Mononuclear cell (primary cell): ENCODE data around the gene GPC5. TPM values are rescaled to one million over a fixed set of nuclear protein-coding genes. Genes with fewer than 3 reads are reported as not detected.

Experiments used
- H3K27me3 ChIP-seq: 2 replicates; pipeline ENCODE4 v1.6.0; 2011; ENCODE audit warnings: low read length, control low read depth; ENCODE audit not compliant: insufficient read depth
- H3K4me1 ChIP-seq: 2 replicates; pipeline ENCODE4 v1.5.1; 2011; ENCODE audit warnings: mild to moderate bottlenecking, low read length, control low read depth; ENCODE audit not compliant: insufficient read depth
- H3K4me3 ChIP-seq: 2 replicates; pipeline ENCODE4 v1.5.1; 2011; ENCODE audit warnings: mild to moderate bottlenecking, low read length, moderate library complexity
- H3K9me3 ChIP-seq: 2 replicates; pipeline ENCODE4 v1.5.1; 2011; ENCODE audit warnings: low read depth, mild to moderate bottlenecking, control low read depth, low read length
- total RNA-seq: library from RNA; depleted of rRNA; stranded (reverse); fragments of >200 nt; gene quantifications from one replicate; pipeline ENCODE4 v1.2.3, GENCODE V29; 2012

The GPC5 gene
- total RNA-seq, 1 donor = 0.21 TPM

GRCh38 chr13:92575777-92576176 is 1177.4 kb downstream of the GPC5 start:
- Histone ChIP-seq H3K4me1 (no peaks in the 10 kb centered on the region), H3K9me3 (peaks cover 5% of the 10 kb centered on the region), H3K27me3 (no peaks in the 10 kb centered on the region), H3K4me3 (no peak overlapping the region)

GRCh38 chr13:92578358-92578757 is 1179.9 kb downstream of the GPC5 start:
- Histone ChIP-seq H3K4me3 (no peak overlapping the region), H3K27me3 (no peaks in the 10 kb centered on the region), H3K9me3 (peaks cover 11% of the 10 kb centered on the region), H3K4me1 (no peaks in the 10 kb centered on the region)

GRCh38 chr13:92589955-92590354 is 1191.5 kb downstream of the GPC5 start:
- Histone ChIP-seq H3K9me3 (no peaks in the 10 kb centered on the region), H3K27me3 (no peaks in the 10 kb centered on the region), H3K4me1 (no peaks in the 10 kb centered on the region), H3K4me3 (no peak overlapping the region)

- Histone ChIP-seq H3K9me3 (no peaks in the 10 kb centered on the region), H3K4me1 (no peaks in the 10 kb centered on the region), H3K27me3 (no peaks in the 10 kb centered on the region), H3K4me3 (no peak overlapping the region)
These were observed 1192.1 kb downstream of the GPC5 start for GRCh38 chr13:92590503-92590908.

GRCh38 chr13:92591117-92591516 is 1192.7 kb downstream of the GPC5 start:
- Histone ChIP-seq H3K4me3 (no peak overlapping the region), H3K4me1 (no peaks in the 10 kb centered on the region), H3K27me3 (no peaks in the 10 kb centered on the region), H3K9me3 (no peaks in the 10 kb centered on the region)

- no peaks in the 10 kb centered on the region for H3K9me3 ChIP-seq
- H3K4me3 ChIP-seq = no peak overlapping the region
- H3K27me3 ChIP-seq = no peaks in the 10 kb centered on the region
- no peaks in the 10 kb centered on the region for H3K4me1 ChIP-seq
These were observed 1194.3 kb downstream of the GPC5 start for GRCh38 chr13:92592757-92593156.

- H3K4me3 ChIP-seq = no peak overlapping the region
- peaks cover 5% of the 10 kb centered on the region for H3K9me3 ChIP-seq
- no peaks in the 10 kb centered on the region for H3K27me3 ChIP-seq
- H3K4me1 ChIP-seq = no peaks in the 10 kb centered on the region
These were observed 1204.1 kb downstream of the GPC5 start for GRCh38 chr13:92602560-92602959.

- H3K4me1 ChIP-seq = no peaks in the 10 kb centered on the region
- H3K4me3 ChIP-seq = no peak overlapping the region
- H3K9me3 ChIP-seq = no peaks in the 10 kb centered on the region
- H3K27me3 ChIP-seq = no peaks in the 10 kb centered on the region
These were observed 1211.0 kb downstream of the GPC5 start for GRCh38 chr13:92609376-92609775.

GRCh38 chr13:92612892-92613291 is 1214.5 kb downstream of the GPC5 start:
- H3K4me1 ChIP-seq = no peaks in the 10 kb centered on the region
- no peaks in the 10 kb centered on the region for H3K9me3 ChIP-seq
- H3K4me3 ChIP-seq = no peak overlapping the region
- no peaks in the 10 kb centered on the region for H3K27me3 ChIP-seq

- Histone ChIP-seq H3K9me3 (no peaks in the 10 kb centered on the region), H3K4me3 (no peak overlapping the region), H3K4me1 (no peaks in the 10 kb centered on the region), H3K27me3 (no peaks in the 10 kb centered on the region)
These were observed 1215.5 kb downstream of the GPC5 start for GRCh38 chr13:92613921-92614320.

GRCh38 chr13:92621985-92622384 is 1223.6 kb downstream of the GPC5 start:
- Histone ChIP-seq H3K27me3 (no peaks in the 10 kb centered on the region), H3K9me3 (no peaks in the 10 kb centered on the region), H3K4me3 (no peak overlapping the region), H3K4me1 (no peaks in the 10 kb centered on the region)

- H3K4me1 ChIP-seq = no peaks in the 10 kb centered on the region
- no peak overlapping the region for H3K4me3 ChIP-seq
- no peaks in the 10 kb centered on the region for H3K27me3 ChIP-seq
- H3K9me3 ChIP-seq = no peaks in the 10 kb centered on the region
These were observed 1224.5 kb downstream of the GPC5 start for GRCh38 chr13:92622905-92623304.

GRCh38 chr13:92626274-92626673 is 1227.9 kb downstream of the GPC5 start:
- H3K27me3 ChIP-seq = no peaks in the 10 kb centered on the region
- no peak overlapping the region for H3K4me3 ChIP-seq
- no peaks in the 10 kb centered on the region for H3K9me3 ChIP-seq
- H3K4me1 ChIP-seq = no peaks in the 10 kb centered on the region

GRCh38 chr13:92640936-92641335 is 1242.5 kb downstream of the GPC5 start:
- Histone ChIP-seq H3K9me3 (no peaks in the 10 kb centered on the region), H3K4me3 (no peak overlapping the region), H3K4me1 (no peaks in the 10 kb centered on the region), H3K27me3 (no peaks in the 10 kb centered on the region)

- no peaks in the 10 kb centered on the region for H3K27me3 ChIP-seq
- no peak overlapping the region for H3K4me3 ChIP-seq
- no peaks in the 10 kb centered on the region for H3K9me3 ChIP-seq
- H3K4me1 ChIP-seq = no peaks in the 10 kb centered on the region
These were observed 1250.9 kb downstream of the GPC5 start for GRCh38 chr13:92649140-92649813.

GRCh38 chr13:92656103-92656502 is 1257.7 kb downstream of the GPC5 start:
- no peaks in the 10 kb centered on the region for H3K27me3 ChIP-seq
- H3K4me3 ChIP-seq = no peak overlapping the region
- H3K9me3 ChIP-seq = no peaks in the 10 kb centered on the region
- H3K4me1 ChIP-seq = no peaks in the 10 kb centered on the region
